K562 (cell line): ENCODE measurements around the gene ZNF792. TPM values are rescaled to one million over a fixed set of nuclear protein-coding genes. Genes with fewer than 3 reads are reported as not detected.

ENCODE experiments used
- CBX1 ChIP-seq: sonication (generic); IDR thresholded peaks from 2 replicates; pipeline ENCODE4 v1.6.1; 2016; ENCODE audit warnings: antibody characterized with exemption, low read depth, mild to moderate bottlenecking
- DPF2 ChIP-seq: fragments of 450-650 bp; IDR thresholded peaks from 2 replicates; pipeline ENCODE4 v1.6.1; 2016
- FOXP1 ChIP-seq: sonication (generic); formaldehyde crosslinking; IDR thresholded peaks from 2 replicates; pipeline ENCODE4 v1.8.0; 2022; ENCODE audit warnings: mild to moderate bottlenecking, missing genetic modification reagents
- GATA2 ChIP-seq: sonication (generic); formaldehyde crosslinking; IDR thresholded peaks from 2 replicates; pipeline ENCODE4 v1.4.0; 2020; ENCODE audit warnings: mild to moderate bottlenecking, missing genetic modification reagents
- KDM1A ChIP-seq, 2 experiments: fragments of 450-650 bp; IDR thresholded peaks; 2 replicates each; pipeline ENCODE4 v1.6.1; 2016; ENCODE audit warnings: mild to moderate bottlenecking in 2 of 2
- MEF2A ChIP-seq: IDR thresholded peaks from 2 replicates; pipeline ENCODE4 v1.6.1; 2011; ENCODE audit warnings: low read depth, mild to moderate bottlenecking, low read length, moderate library complexity; ENCODE audit not compliant: control insufficient read depth
- NCOA1 ChIP-seq: fragments of 450-650 bp; IDR thresholded peaks from 2 replicates; pipeline ENCODE4 v1.6.1; 2016; ENCODE audit warnings: low read depth
- NFATC3 ChIP-seq: fragments of 450-650 bp; IDR thresholded peaks from 2 replicates; pipeline ENCODE4 v1.6.1; 2017; ENCODE audit warnings: mild to moderate bottlenecking
- PTRF ChIP-seq: fragments of 450-650 bp; IDR thresholded peaks from 2 replicates; pipeline ENCODE4 v1.6.1; 2016; ENCODE audit warnings: mild to moderate bottlenecking, missing genetic modification characterization, missing compliant biosample characterization
- RBBP5 ChIP-seq: fragments of 200-600 bp; sonication (generic); IDR thresholded peaks from 2 replicates; pipeline ENCODE4 v1.6.1; 2012; ENCODE audit warnings: borderline replicate concordance, mild to moderate bottlenecking, low read length, control low read depth, inconsistent platforms; ENCODE audit not compliant: insufficient read depth, poor library complexity, severe bottlenecking
- RBM39 ChIP-seq: fragments of 200-400 bp; formaldehyde crosslinking; optimal IDR thresholded peaks from 2 replicates; pipeline ENCODE3; 2018; ENCODE audit warnings: low read depth, low read length
- SAFB ChIP-seq: fragments of 200-400 bp; formaldehyde crosslinking; IDR thresholded peaks from 2 replicates; pipeline ENCODE4 v1.6.1; 2017; ENCODE audit warnings: low read depth, low read length, borderline replicate concordance
- SUPT5H ChIP-seq: fragments of 450-650 bp; IDR thresholded peaks from 2 replicates; pipeline ENCODE4 v1.6.1; 2016
- TEAD1 ChIP-seq, 2 experiments: fragments of 450-650 bp in 1 of 2; sonication (generic) in 1 of 2; formaldehyde crosslinking; IDR thresholded peaks; 2 replicates each; pipeline versions ENCODE4 v1.4.0 to v1.8.0; 2020 to 2022; ENCODE audit warnings: mild to moderate bottlenecking in 2 of 2, missing genetic modification reagents in 1 of 2
- ZNF507 ChIP-seq: conservative IDR thresholded peaks from 2 replicates; pipeline ENCODE4 v1.6.1; 2017; ENCODE audit warnings: missing genetic modification characterization, missing compliant biosample characterization
- ZNF668 ChIP-seq: fragments of 250-450 bp; sonication (Bioruptor Pico); IDR thresholded peaks from 2 replicates; pipeline ENCODE4 v1.8.0; 2022; ENCODE audit warnings: mild to moderate bottlenecking, inconsistent platforms
- ZNF695 ChIP-seq: fragments of 450-650 bp; formaldehyde crosslinking; IDR thresholded peaks from 2 replicates; pipeline ENCODE4 v1.4.0; 2020; ENCODE audit warnings: mild to moderate bottlenecking, moderate library complexity
- polyA plus RNA-seq, 8 experiments: library from polyadenylated mRNA; depleted of rRNA in 4 of 8; stranded (reverse) in 5 of 8; unstranded in 3 of 8; fragments of >200 nt; fragmentation: Nextera tagmentation in 2 of 8; fragmentation: Illumina TruSeq in 1 of 8; extraction: Ambion mirVana in 2 of 8; extraction: Trizol in 1 of 8; gene quantifications; 2 replicates each; pipeline versions ENCODE4 v1.2.1 to v1.2.3, GENCODE V29; 2011 to 2014; ENCODE audit warnings: inconsistent platforms in 1 of 8, missing spikeins in 1 of 8
- total RNA-seq, 7 experiments: library from RNA; depleted of rRNA in 6 of 7; stranded (reverse); fragments of >200 nt in 6 of 7; fragmentation: Illumina TruSeq in 2 of 7; extraction: Trizol in 2 of 7; gene quantifications; 2 replicates each; pipeline versions ENCODE4 v1.2.1 to v1.2.3, GENCODE V29; 2011 to 2021; ENCODE audit warnings: low replicate concordance in 1 of 7
- TF ChIP-seq, protein P1 (sequence below): fragments of 250-450 bp; sonication (Bioruptor Pico); IDR thresholded peaks from 2 replicates; pipeline ENCODE4 v1.4.0; 2020
- TF ChIP-seq, protein P2 (sequence below): fragments of 450-650 bp; formaldehyde crosslinking; conservative IDR thresholded peaks from 2 replicates; pipeline ENCODE4 v1.4.0; 2022; ENCODE audit warnings: mild to moderate bottlenecking, missing genetic modification characterization
- TF ChIP-seq, protein P3 (sequence below): fragments of 250-450 bp; sonication (Bioruptor Pico); IDR thresholded peaks from 2 replicates; pipeline ENCODE4 v1.5.0; 2020; ENCODE audit warnings: mild to moderate bottlenecking
- TF ChIP-seq, protein P4 (sequence below): fragments of 450-650 bp; formaldehyde crosslinking; IDR thresholded peaks from 2 replicates; pipeline ENCODE4 v1.4.0; 2020; ENCODE audit warnings: mild to moderate bottlenecking, moderate library complexity
- TF ChIP-seq, protein P5 (sequence below): fragments of 450-650 bp; IDR thresholded peaks from 2 replicates; pipeline ENCODE4 v1.6.1; 2014; ENCODE audit warnings: low read depth, mild to moderate bottlenecking, moderate library complexity, borderline replicate concordance

The ZNF792 gene
- total and polyA plus RNA-seq, 9 of the 15 experiments (the other 6 are each of a cell fraction or from before 2014, with no cell fraction given) = 3.3 to 16.5 (median 10.4) TPM

DNA sequence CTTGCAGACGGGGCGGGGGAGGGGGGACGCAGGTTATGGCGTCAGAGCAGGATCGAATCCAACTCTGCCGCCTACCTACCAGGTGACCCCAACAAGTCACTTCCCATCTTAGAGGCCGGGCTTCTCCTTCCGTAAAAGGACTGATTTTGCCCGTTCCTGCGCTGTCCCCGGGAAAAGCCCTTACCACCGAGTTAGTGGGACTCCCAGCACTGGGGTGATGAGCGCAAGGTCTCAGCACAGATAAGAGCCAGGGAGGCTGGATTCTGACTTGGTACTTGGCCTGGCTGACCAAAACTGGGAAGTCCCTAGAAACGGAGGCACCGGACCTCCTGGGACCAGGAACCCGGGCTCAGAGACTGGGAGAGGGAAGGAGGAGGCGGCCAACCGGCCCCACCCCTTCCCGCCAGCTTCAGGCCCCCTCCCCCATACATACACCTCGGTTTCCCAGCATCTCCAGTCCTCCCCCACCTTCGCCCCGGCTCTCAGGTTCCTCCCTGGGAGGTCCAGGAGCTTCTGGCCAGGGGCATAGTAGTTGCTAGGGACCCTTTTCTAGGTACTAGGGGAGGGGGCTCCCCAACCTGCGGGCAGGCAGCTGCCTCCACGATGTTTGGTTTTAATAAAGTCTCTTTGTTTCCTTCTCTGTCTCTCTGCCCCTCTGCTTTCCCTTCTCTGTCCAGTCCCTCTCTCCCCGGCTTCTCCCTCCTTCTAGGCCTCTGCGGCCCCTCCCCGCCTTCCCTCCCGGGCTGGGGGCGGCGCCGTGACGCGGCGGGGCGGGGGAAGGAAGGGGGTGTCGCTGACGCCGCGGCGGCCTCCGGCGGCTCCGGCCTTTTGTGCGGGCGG is 35.7 kb upstream of the ZNF792 start, which contains the start of gene GRAMD1A (continued):
- TF ChIP-seq KDM1A (IDR thresholded peaks at IDR 0.05) (no peak; a peak in 1 of 4 replicates), RBBP5 (no peak), NCOA1 (0 out of 2 replicates have a peak, but pooled peaks have one; percentile 24), FOXP1 (no peak), NFATC3 (no peak), DPF2 (peak; percentile 43), ZNF695 (CRISPR knock-in tag) (no peak), CBX1 (peak; percentile 29; the same call in 1 of the 2 replicates), RBM39 (no peak), TEAD1 (CRISPR knock-in tag; IDR thresholded peaks at IDR 0.05) (0 out of 4 replicates have a peak, but pooled peaks of 1 of the 2 experiments have one; percentile 44), PTRF (tag) (no peak), MEF2A (no peak), SUPT5H (peak; percentile 86), ZNF507 (tag) (no peak), ZNF668 (CRISPR knock-in tag) (no peak), SAFB (no peak), GATA2 (CRISPR knock-in tag) (no peak; the same call in 1 of the 2 replicates)
- TF ChIP-seq, protein P1, sequence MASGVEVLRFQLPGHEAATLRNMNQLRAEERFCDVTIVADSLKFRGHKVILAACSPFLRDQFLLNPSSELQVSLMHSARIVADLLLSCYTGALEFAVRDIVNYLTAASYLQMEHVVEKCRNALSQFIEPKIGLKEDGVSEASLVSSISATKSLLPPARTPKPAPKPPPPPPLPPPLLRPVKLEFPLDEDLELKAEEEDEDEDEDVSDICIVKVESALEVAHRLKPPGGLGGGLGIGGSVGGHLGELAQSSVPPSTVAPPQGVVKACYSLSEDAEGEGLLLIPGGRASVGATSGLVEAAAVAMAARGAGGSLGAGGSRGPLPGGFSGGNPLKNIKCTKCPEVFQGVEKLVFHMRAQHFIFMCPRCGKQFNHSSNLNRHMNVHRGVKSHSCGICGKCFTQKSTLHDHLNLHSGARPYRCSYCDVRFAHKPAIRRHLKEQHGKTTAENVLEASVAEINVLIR (CRISPR knock-in tag) = 0 out of 2 replicates have a peak, but pooled peaks have one; percentile 9
- TF ChIP-seq, protein P2, sequence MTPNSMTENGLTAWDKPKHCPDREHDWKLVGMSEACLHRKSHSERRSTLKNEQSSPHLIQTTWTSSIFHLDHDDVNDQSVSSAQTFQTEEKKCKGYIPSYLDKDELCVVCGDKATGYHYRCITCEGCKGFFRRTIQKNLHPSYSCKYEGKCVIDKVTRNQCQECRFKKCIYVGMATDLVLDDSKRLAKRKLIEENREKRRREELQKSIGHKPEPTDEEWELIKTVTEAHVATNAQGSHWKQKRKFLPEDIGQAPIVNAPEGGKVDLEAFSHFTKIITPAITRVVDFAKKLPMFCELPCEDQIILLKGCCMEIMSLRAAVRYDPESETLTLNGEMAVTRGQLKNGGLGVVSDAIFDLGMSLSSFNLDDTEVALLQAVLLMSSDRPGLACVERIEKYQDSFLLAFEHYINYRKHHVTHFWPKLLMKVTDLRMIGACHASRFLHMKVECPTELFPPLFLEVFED = no peak
- TF ChIP-seq, protein P3, sequence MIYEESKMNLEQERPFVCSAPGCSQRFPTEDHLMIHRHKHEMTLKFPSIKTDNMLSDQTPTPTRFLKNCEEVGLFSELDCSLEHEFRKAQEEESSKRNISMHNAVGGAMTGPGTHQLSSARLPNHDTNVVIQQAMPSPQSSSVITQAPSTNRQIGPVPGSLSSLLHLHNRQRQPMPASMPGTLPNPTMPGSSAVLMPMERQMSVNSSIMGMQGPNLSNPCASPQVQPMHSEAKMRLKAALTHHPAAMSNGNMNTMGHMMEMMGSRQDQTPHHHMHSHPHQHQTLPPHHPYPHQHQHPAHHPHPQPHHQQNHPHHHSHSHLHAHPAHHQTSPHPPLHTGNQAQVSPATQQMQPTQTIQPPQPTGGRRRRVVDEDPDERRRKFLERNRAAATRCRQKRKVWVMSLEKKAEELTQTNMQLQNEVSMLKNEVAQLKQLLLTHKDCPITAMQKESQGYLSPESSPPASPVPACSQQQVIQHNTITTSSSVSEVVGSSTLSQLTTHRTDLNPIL (CRISPR knock-in tag) = no peak
- TF ChIP-seq, protein P4, sequence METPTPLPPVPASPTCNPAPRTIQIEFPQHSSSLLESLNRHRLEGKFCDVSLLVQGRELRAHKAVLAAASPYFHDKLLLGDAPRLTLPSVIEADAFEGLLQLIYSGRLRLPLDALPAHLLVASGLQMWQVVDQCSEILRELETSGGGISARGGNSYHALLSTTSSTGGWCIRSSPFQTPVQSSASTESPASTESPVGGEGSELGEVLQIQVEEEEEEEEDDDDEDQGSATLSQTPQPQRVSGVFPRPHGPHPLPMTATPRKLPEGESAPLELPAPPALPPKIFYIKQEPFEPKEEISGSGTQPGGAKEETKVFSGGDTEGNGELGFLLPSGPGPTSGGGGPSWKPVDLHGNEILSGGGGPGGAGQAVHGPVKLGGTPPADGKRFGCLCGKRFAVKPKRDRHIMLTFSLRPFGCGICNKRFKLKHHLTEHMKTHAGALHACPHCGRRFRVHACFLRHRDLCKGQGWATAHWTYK (CRISPR knock-in tag) = no peak
- TF ChIP-seq, protein P5, sequence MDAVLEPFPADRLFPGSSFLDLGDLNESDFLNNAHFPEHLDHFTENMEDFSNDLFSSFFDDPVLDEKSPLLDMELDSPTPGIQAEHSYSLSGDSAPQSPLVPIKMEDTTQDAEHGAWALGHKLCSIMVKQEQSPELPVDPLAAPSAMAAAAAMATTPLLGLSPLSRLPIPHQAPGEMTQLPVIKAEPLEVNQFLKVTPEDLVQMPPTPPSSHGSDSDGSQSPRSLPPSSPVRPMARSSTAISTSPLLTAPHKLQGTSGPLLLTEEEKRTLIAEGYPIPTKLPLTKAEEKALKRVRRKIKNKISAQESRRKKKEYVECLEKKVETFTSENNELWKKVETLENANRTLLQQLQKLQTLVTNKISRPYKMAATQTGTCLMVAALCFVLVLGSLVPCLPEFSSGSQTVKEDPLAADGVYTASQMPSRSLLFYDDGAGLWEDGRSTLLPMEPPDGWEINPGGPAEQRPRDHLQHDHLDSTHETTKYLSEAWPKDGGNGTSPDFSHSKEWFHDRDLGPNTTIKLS = no peak
